K562 (cell line): Measurements from ENCODE around the gene KRTAP3-2. TPM values are rescaled to one million over a fixed set of nuclear protein-coding genes. Genes with fewer than 3 reads are reported as not detected.

ENCODE experiments used
- CBFA2T2 ChIP-seq: fragments of 450-650 bp; conservative IDR thresholded peaks from 2 replicates; pipeline ENCODE4 v1.6.1; 2017; ENCODE audit warnings: mild to moderate bottlenecking
- HDAC6 ChIP-seq: IDR thresholded peaks from 2 replicates; pipeline ENCODE4 v1.6.1; 2012; ENCODE audit warnings: low read depth, mild to moderate bottlenecking, control low read depth, inconsistent platforms, low read length, moderate library complexity
- HOMEZ ChIP-seq: fragments of 250-450 bp; sonication (Bioruptor Pico); IDR thresholded peaks from 2 replicates; pipeline ENCODE4 v1.4.0; 2020; ENCODE audit warnings: mild to moderate bottlenecking, moderate library complexity
- MBD2 ChIP-seq: sonication (generic); IDR thresholded peaks from 2 replicates; pipeline ENCODE4 v1.6.1; 2016; ENCODE audit warnings: low read depth, borderline replicate concordance
- MCM3 ChIP-seq: fragments of 450-650 bp; IDR thresholded peaks from 2 replicates; pipeline ENCODE4 v1.6.1; 2016
- MCM7 ChIP-seq, 2 experiments: fragments of 450-650 bp; IDR thresholded peaks; 2 replicates each; pipeline ENCODE4 v1.6.1; 2016 to 2018
- NBN ChIP-seq: fragments of 450-650 bp; IDR thresholded peaks from 2 replicates; pipeline ENCODE4 v1.6.1; 2016; ENCODE audit warnings: low read depth, mild to moderate bottlenecking
- POLR2G ChIP-seq: fragments of 200-400 bp; formaldehyde crosslinking; IDR thresholded peaks from 2 replicates; pipeline ENCODE4 v1.6.1; 2017; ENCODE audit warnings: low read depth, mild to moderate bottlenecking, antibody characterized with exemption, low read length, moderate library complexity
- TARDBP ChIP-seq: fragments of 450-650 bp; IDR thresholded peaks from 2 replicates; pipeline ENCODE4 v1.6.1; 2016
- ZBTB11 ChIP-seq, 3 experiments: fragments of 200-800 bp in 1 of 3; fragments of 250-450 bp in 1 of 3; fragments of 450-650 bp in 1 of 3; sonication (Bioruptor Pico) in 1 of 3; sonication (Bioruptor generic) in 1 of 3; formaldehyde crosslinking in 1 of 3; IDR thresholded peaks; 2 replicates each; pipeline versions ENCODE4 v1.6.1 to v1.8.0; 2016 to 2022; ENCODE audit warnings: mild to moderate bottlenecking in 2 of 3, missing genetic modification characterization in 2 of 3, missing compliant biosample characterization in 1 of 3, moderate library complexity in 1 of 3
- ZNF696 ChIP-seq: fragments of 250-450 bp; sonication (Bioruptor Pico); conservative IDR thresholded peaks from 2 replicates; pipeline ENCODE4 v1.4.0; 2020; ENCODE audit warnings: mild to moderate bottlenecking, moderate library complexity
- polyA plus RNA-seq, 8 experiments: library from polyadenylated mRNA; depleted of rRNA in 4 of 8; stranded (reverse) in 5 of 8; unstranded in 3 of 8; fragments of >200 nt; fragmentation: Nextera tagmentation in 2 of 8; fragmentation: Illumina TruSeq in 1 of 8; extraction: Ambion mirVana in 2 of 8; extraction: Trizol in 1 of 8; gene quantifications; 2 replicates each; pipeline versions ENCODE4 v1.2.1 to v1.2.3, GENCODE V29; 2011 to 2014; ENCODE audit warnings: inconsistent platforms in 1 of 8, missing spikeins in 1 of 8
- total RNA-seq, 7 experiments: library from RNA; depleted of rRNA in 6 of 7; stranded (reverse); fragments of >200 nt in 6 of 7; fragmentation: Illumina TruSeq in 2 of 7; extraction: Trizol in 2 of 7; gene quantifications; 2 replicates each; pipeline versions ENCODE4 v1.2.1 to v1.2.3, GENCODE V29; 2011 to 2021; ENCODE audit warnings: low replicate concordance in 1 of 7

KRTAP3-2 gene
- total and polyA plus RNA-seq, 9 of the 15 experiments (the other 6 are each of a cell fraction or from before 2014, with no cell fraction given): not detected

GRCh38 chr17:40997361-40997760 lies 2.3 kb downstream of the KRTAP3-2 start (continued):
- no peak for TF ChIP-seq HOMEZ (CRISPR knock-in tag)
- TF ChIP-seq CBFA2T2: no peak
- TF ChIP-seq ZNF696: no peak
- TF ChIP-seq NBN: no peak
- TF ChIP-seq POLR2G: no peak
- TF ChIP-seq MBD2: no peak
- no peak for TF ChIP-seq TARDBP
- TF ChIP-seq HDAC6: no peak
- TF ChIP-seq ZBTB11 (CRISPR knock-in tag; IDR thresholded peaks at IDR 0.05): no peak
- no peak for TF ChIP-seq MCM3
- no peak for TF ChIP-seq MCM7 (IDR thresholded peaks at IDR 0.05)
